Liver (tissue), 9 donors: ENCODE results near the gene OR10A3. TPM values are rescaled to one million over a fixed set of nuclear protein-coding genes. Genes with fewer than 3 reads are reported as not detected.

Experiments
- DNase-seq: peaks from one replicate; pipeline ENCODE4 v3.0.0-alpha.2; 2017; ENCODE audit warnings: low spot score
- H3K27ac ChIP-seq, 2 donors: one replicate each; pipeline ENCODE4 v1.7.0; 2013; ENCODE audit warnings: inconsistent platforms in 2 of 2, low read length in 2 of 2, control low read depth in 1 of 2, low read depth in 1 of 2, mild to moderate bottlenecking in 1 of 2
- H3K27me3 ChIP-seq, 4 donors: one replicate each; pipeline versions ENCODE4 v1.6.1 to v1.7.0; 2013; ENCODE audit warnings: low read length in 3 of 4, inconsistent platforms in 1 of 4, mild to moderate bottlenecking in 1 of 4, moderate library complexity in 1 of 4; ENCODE audit not compliant: control insufficient read depth in 4 of 4, insufficient read depth in 4 of 4
- H3K36me3 ChIP-seq, 4 donors: one replicate each; pipeline versions ENCODE4 v1.6.1 to v1.7.0; 2013; ENCODE audit warnings: low read length in 3 of 4, mild to moderate bottlenecking in 3 of 4, low read depth in 1 of 4, moderate library complexity in 1 of 4; ENCODE audit not compliant: control insufficient read depth in 4 of 4, insufficient read depth in 3 of 4
- H3K4me1 ChIP-seq, 4 donors: one replicate each; pipeline versions ENCODE4 v1.6.1 to v1.7.0; 2013; ENCODE audit warnings: low read length in 3 of 4, mild to moderate bottlenecking in 3 of 4, moderate library complexity in 1 of 4; ENCODE audit not compliant: control insufficient read depth in 4 of 4, insufficient read depth in 4 of 4
- H3K4me3 ChIP-seq, 3 donors: one replicate each; pipeline versions ENCODE4 v1.6.1 to v1.7.0; 2013; ENCODE audit warnings: low read length in 3 of 3, control low read depth in 1 of 3, low read depth in 1 of 3, mild to moderate bottlenecking in 1 of 3
- H3K9ac ChIP-seq, 2 donors: one replicate each; pipeline ENCODE4 v1.7.0; 2013; ENCODE audit warnings: low read length in 2 of 2, mild to moderate bottlenecking in 2 of 2, moderate library complexity in 2 of 2, control low read depth in 1 of 2, low read depth in 1 of 2
- H3K9me3 ChIP-seq, 4 donors: one replicate each; pipeline versions ENCODE4 v1.6.1 to v1.7.0; 2013; ENCODE audit warnings: low read length in 3 of 4; ENCODE audit not compliant: control insufficient read depth in 4 of 4
- ATF3 ChIP-seq: IDR thresholded peaks from 2 replicates; pipeline ENCODE4 v1.6.1; 2016; ENCODE audit warnings: antibody characterized with exemption
- EGR1 ChIP-seq, 2 donors: IDR thresholded peaks; 2 replicates each; pipeline ENCODE4 v1.6.1; 2016 to 2018; ENCODE audit warnings: antibody characterized with exemption in 2 of 2, low read depth in 2 of 2
- FOXA1 ChIP-seq: IDR thresholded peaks from 2 replicates; pipeline ENCODE4 v1.6.1; 2016; ENCODE audit warnings: antibody characterized with exemption
- FOXA2 ChIP-seq: IDR thresholded peaks from 2 replicates; pipeline ENCODE4 v1.6.1; 2016; ENCODE audit warnings: antibody characterized with exemption
- GABPA ChIP-seq, 2 donors: IDR thresholded peaks in 1 of 2; conservative IDR thresholded peaks in 1 of 2; 2 replicates each; pipeline ENCODE4 v1.6.1; 2016; ENCODE audit warnings: antibody characterized with exemption in 2 of 2, mild to moderate bottlenecking in 1 of 2, moderate library complexity in 1 of 2
- HNF4A ChIP-seq, 2 donors: conservative IDR thresholded peaks; 2 replicates each; pipeline ENCODE4 v1.6.1; 2016; ENCODE audit warnings: antibody characterized with exemption in 2 of 2, mild to moderate bottlenecking in 2 of 2
- HNF4G ChIP-seq: IDR thresholded peaks from 2 replicates; pipeline ENCODE4 v1.6.1; 2016; ENCODE audit warnings: antibody characterized with exemption
- JUND ChIP-seq, 2 donors: IDR thresholded peaks; 2 replicates each; pipeline ENCODE4 v1.6.1; 2016; ENCODE audit warnings: antibody characterized with exemption in 2 of 2
- MAX ChIP-seq: IDR thresholded peaks from 2 replicates; pipeline ENCODE4 v1.6.1; 2016; ENCODE audit warnings: antibody characterized with exemption
- NR2F2 ChIP-seq: IDR thresholded peaks from 2 replicates; pipeline ENCODE4 v1.6.1; 2016; ENCODE audit warnings: antibody characterized with exemption
- RAD21 ChIP-seq, 2 donors: IDR thresholded peaks; 2 replicates each; pipeline ENCODE4 v1.6.1; 2016; ENCODE audit warnings: antibody characterized with exemption in 2 of 2, mild to moderate bottlenecking in 2 of 2
- REST ChIP-seq: IDR thresholded peaks from 2 replicates; pipeline ENCODE4 v1.6.1; 2016; ENCODE audit warnings: antibody characterized with exemption, mild to moderate bottlenecking
- RXRA ChIP-seq, 2 donors: IDR thresholded peaks; 2 replicates each; pipeline ENCODE4 v1.6.1; 2017 to 2018; ENCODE audit warnings: antibody characterized with exemption in 2 of 2, mild to moderate bottlenecking in 1 of 2
- SP1 ChIP-seq: IDR thresholded peaks from 2 replicates; pipeline ENCODE4 v1.6.1; 2018; ENCODE audit warnings: antibody characterized with exemption, mild to moderate bottlenecking
- TAF1 ChIP-seq: conservative IDR thresholded peaks from 2 replicates; pipeline ENCODE4 v1.6.1; 2016; ENCODE audit warnings: antibody characterized with exemption, mild to moderate bottlenecking
- WGBS: extraction: QIAGEN DNeasy Blood & Tissue Kit; methylation state at CpG from one replicate; pipeline ENCODE4 v1.1.7; 2013; 5-methylcytosine and 5-hydroxymethylcytosine counted together
- polyA plus RNA-seq, 2 donors: library from polyadenylated mRNA; stranded (reverse) in 1 of 2; unstranded in 1 of 2; fragments of 200-250 nt in 1 of 2; fragments of >200 nt in 1 of 2; fragmentation: Nextera tagmentation in 1 of 2; extraction: Ambion mirVana in 1 of 2; gene quantifications; one replicate each; pipeline versions ENCODE4 v1.2.1 to v1.2.3, GENCODE V29; 2013 to 2015
- total RNA-seq, 2 donors: library from RNA; depleted of rRNA; stranded (reverse); fragments of >200 nt; gene quantifications; one replicate each; pipeline ENCODE4 v1.2.3, GENCODE V29; 2014
- TF ChIP-seq, protein P1 (sequence below): IDR thresholded peaks from 2 replicates; pipeline ENCODE4 v1.6.1; 2016; ENCODE audit warnings: antibody characterized with exemption
- TF ChIP-seq, protein P2 (sequence below): fragments of 150-350 bp; IDR thresholded peaks from 2 replicates; pipeline ENCODE4 v1.5.1; 2017; ENCODE audit warnings: improper control_type of control experiment, low read depth, low read length; ENCODE audit not compliant: missing input control
- donor health status: healthy.
- donor health status: healthy.
- donor health status: healthy.
- donor health status: healthy.
- donor health status: healthy.

OR10A3 gene
- total and polyA plus RNA-seq, 4 donors, result not detected

- no peak for DNase-seq
- H3K4me1 ChIP-seq, result no peaks in the 10 kb centered on the region
- WGBS, result 76% methylated on average over 5 of the region's 5 CpGs
- no peak overlapping the region for H3K27ac ChIP-seq
- H3K36me3 ChIP-seq, result no peaks in the 10 kb centered on the region
- no peak overlapping the region for H3K4me3 ChIP-seq
- no peaks in the 10 kb centered on the region for H3K9me3 ChIP-seq
- TF ChIP-seq RXRA (IDR thresholded peaks at IDR 0.05), result no peak
- no peak for TF ChIP-seq JUND (IDR thresholded peaks at IDR 0.05)
- TF ChIP-seq ATF3, result no peak
- TF ChIP-seq HNF4A (conservative IDR thresholded peaks at IDR 0.05), result no peak
- no peak for TF ChIP-seq FOXA2
- TF ChIP-seq HNF4G, result no peak
- TF ChIP-seq, protein P1, sequence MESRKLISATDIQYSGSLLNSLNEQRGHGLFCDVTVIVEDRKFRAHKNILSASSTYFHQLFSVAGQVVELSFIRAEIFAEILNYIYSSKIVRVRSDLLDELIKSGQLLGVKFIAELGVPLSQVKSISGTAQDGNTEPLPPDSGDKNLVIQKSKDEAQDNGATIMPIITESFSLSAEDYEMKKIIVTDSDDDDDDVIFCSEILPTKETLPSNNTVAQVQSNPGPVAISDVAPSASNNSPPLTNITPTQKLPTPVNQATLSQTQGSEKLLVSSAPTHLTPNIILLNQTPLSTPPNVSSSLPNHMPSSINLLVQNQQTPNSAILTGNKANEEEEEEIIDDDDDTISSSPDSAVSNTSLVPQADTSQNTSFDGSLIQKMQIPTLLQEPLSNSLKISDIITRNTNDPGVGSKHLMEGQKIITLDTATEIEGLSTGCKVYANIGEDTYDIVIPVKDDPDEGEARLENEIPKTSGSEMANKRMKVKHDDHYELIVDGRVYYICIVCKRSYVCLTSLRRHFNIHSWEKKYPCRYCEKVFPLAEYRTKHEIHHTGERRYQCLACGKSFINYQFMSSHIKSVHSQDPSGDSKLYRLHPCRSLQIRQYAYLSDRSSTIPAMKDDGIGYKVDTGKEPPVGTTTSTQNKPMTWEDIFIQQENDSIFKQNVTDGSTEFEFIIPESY, result no peak
- TF ChIP-seq MAX, result no peak
- no peak for TF ChIP-seq GABPA (IDR thresholded peaks at IDR 0.05 in 1 of 2, conservative IDR thresholded peaks at IDR 0.05 in 1 of 2)
- TF ChIP-seq RAD21 (IDR thresholded peaks at IDR 0.05), result no peak
- no peak for TF ChIP-seq TAF1
- no peak for TF ChIP-seq FOXA1
- no peak for TF ChIP-seq EGR1 (IDR thresholded peaks at IDR 0.05; ENCODE audit: low read depth in 2 of 2)
- no peak for TF ChIP-seq NR2F2
- TF ChIP-seq SP1, result no peak
- TF ChIP-seq REST, result no peak
- peaks cover 0 to 2% (median 0%) of the 10 kb centered on the region in 4 donors for H3K27me3 ChIP-seq
- no peak overlapping the region for H3K9ac ChIP-seq
These were observed 35.9 kb upstream of the OR10A3 start for GRCh38 chr11:7977232-7977917.

DNA sequence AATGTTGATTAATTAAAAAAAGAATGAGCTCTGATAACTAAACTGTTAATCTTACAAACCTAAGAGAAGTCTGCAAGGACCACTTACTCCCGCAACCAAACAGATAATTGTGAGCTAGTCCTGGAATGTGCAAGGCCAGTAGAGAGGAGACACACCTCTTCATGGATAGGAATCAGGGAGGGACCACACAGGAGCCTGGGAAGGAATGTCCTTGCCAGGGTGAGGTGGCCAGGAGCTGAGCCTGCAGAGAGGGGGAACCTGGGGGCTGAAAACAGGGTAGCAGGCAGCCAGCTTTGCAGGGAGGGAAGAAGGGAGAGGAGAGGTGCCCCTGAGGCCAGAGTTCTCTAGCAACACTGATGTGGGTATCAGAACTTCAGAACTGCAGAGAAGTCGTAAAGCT is 33.2 kb upstream of the OR10A3 start:
- H3K4me3 ChIP-seq, result no peak overlapping the region
- no peaks in the 10 kb centered on the region for H3K9me3 ChIP-seq
- no peaks in the 10 kb centered on the region for H3K27me3 ChIP-seq
- no peaks in the 10 kb centered on the region for H3K36me3 ChIP-seq
- 80% methylated on average over 2 of the region's 2 CpGs for WGBS
- no peak overlapping the region for H3K27ac ChIP-seq
- H3K4me1 ChIP-seq, result no peaks in the 10 kb centered on the region
- H3K9ac ChIP-seq, result no peak overlapping the region
- no peak for DNase-seq
- no peak for TF ChIP-seq SP1
- no peak for TF ChIP-seq HNF4G
- TF ChIP-seq TAF1, result no peak
- no peak for TF ChIP-seq JUND (IDR thresholded peaks at IDR 0.05)
- TF ChIP-seq ATF3, result no peak
- TF ChIP-seq RAD21 (IDR thresholded peaks at IDR 0.05), result no peak
- no peak for TF ChIP-seq RXRA (IDR thresholded peaks at IDR 0.05)
- TF ChIP-seq, protein P2, sequence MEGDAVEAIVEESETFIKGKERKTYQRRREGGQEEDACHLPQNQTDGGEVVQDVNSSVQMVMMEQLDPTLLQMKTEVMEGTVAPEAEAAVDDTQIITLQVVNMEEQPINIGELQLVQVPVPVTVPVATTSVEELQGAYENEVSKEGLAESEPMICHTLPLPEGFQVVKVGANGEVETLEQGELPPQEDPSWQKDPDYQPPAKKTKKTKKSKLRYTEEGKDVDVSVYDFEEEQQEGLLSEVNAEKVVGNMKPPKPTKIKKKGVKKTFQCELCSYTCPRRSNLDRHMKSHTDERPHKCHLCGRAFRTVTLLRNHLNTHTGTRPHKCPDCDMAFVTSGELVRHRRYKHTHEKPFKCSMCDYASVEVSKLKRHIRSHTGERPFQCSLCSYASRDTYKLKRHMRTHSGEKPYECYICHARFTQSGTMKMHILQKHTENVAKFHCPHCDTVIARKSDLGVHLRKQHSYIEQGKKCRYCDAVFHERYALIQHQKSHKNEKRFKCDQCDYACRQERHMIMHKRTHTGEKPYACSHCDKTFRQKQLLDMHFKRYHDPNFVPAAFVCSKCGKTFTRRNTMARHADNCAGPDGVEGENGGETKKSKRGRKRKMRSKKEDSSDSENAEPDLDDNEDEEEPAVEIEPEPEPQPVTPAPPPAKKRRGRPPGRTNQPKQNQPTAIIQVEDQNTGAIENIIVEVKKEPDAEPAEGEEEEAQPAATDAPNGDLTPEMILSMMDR, result no peak
- TF ChIP-seq, protein P1, result no peak
- no peak for TF ChIP-seq MAX
- TF ChIP-seq HNF4A (conservative IDR thresholded peaks at IDR 0.05), result no peak
